ENCODE measurements around the gene NAALADL2. TPM values are rescaled to one million over a fixed set of nuclear protein-coding genes. Genes with fewer than 3 reads are reported as not detected.

NAALADL2 gene
- total RNA-seq, 1 donor from 2014 or later: 12.5 TPM

DNA sequence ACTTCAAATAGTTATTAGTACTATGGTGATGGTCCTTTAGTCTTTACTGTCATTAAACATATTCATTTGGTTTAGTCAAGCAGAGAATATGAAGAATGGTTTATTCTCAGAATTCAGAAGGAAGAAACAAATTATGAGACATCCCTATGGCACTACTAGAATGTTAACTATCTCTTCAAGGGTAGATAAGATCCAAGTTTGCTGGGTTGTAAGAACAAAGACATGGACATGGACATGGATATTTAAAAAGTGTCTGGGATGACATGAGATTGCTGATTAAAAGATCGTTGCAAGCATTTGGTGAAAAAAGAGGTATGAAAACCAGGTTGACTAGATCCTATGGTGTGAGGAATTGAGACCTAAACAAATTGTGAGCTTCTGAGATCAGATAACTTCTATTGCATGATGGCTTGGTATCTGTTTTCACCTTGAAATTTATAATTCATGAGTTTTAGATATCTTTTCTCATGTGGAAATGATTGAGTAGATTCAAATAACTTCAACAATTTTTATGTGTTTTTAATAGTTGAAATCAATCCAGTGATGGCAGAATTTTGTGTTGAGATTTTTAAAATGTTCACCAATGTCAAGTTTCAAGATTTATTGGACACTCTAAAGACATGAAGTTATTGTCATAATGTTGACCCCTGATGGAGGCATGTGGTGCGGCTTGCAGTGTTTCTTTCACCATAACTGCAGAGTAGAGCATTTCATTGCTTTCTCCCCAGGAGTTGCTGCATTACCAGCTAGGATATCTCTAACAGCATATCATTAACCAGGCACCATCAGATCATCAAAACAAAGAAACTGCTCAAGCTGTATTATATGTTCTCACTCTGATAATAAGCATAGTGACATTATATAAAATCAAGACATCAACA is 72.6 kb downstream of the NAALADL2 start:
- TF ChIP-seq POLR2AphosphoS5 (IDR thresholded peaks at IDR 0.05; ENCODE audit: insufficient read depth in 1 of 2, low read depth in 1 of 2): no peak
- no peak for TF ChIP-seq POLR2A (IDR thresholded peaks at IDR 0.05)
- TF ChIP-seq, protein P1, sequence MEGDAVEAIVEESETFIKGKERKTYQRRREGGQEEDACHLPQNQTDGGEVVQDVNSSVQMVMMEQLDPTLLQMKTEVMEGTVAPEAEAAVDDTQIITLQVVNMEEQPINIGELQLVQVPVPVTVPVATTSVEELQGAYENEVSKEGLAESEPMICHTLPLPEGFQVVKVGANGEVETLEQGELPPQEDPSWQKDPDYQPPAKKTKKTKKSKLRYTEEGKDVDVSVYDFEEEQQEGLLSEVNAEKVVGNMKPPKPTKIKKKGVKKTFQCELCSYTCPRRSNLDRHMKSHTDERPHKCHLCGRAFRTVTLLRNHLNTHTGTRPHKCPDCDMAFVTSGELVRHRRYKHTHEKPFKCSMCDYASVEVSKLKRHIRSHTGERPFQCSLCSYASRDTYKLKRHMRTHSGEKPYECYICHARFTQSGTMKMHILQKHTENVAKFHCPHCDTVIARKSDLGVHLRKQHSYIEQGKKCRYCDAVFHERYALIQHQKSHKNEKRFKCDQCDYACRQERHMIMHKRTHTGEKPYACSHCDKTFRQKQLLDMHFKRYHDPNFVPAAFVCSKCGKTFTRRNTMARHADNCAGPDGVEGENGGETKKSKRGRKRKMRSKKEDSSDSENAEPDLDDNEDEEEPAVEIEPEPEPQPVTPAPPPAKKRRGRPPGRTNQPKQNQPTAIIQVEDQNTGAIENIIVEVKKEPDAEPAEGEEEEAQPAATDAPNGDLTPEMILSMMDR (IDR thresholded peaks at IDR 0.05): no peak
- intact Hi-C loops (cut with DNase I): no loop called here
- no peaks in the 10 kb centered on the region for H3K36me3 ChIP-seq
- no peaks in the 10 kb centered on the region for H3K9me3 ChIP-seq
- H3K4me3 ChIP-seq: no peak overlapping the region
- no peaks in the 10 kb centered on the region for H3K27me3 ChIP-seq
- H3K4me1 ChIP-seq: no peaks in the 10 kb centered on the region
- H3K27ac ChIP-seq: no peak overlapping the region
- DNase-seq (ENCODE audit: extremely low spot score in 2 of 2): no peak

DNA sequence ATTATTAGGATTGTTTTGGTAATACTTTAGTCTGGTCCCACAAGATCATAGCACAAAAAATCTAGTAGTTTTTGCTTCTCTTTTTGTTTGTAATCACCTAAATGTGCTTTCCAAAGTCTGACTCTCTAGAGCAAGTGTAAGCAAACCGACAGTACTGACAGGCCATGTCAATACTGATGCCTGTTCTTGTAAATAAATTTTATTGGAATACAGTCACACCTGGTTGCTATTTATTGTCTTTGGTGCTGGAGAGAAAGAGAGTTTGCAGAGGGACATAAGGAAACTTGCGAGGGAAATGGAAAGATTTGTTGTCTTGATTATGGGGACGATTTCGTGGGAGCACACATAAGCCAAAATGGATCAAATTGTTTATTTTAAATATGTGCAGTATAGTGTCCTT is 77.5 kb downstream of the NAALADL2 start:
- Histone ChIP-seq H3K9me3 (no peaks in the 10 kb centered on the region), H3K27me3 (no peaks in the 10 kb centered on the region), H3K4me3 (no peak overlapping the region), H3K4me1 (no peaks in the 10 kb centered on the region), H3K27ac (no peak overlapping the region), H3K36me3 (no peaks in the 10 kb centered on the region)
- no peak for DNase-seq (ENCODE audit: extremely low spot score in 2 of 2)
- intact Hi-C loops (cut with DNase I): no loop called here
- no peak for TF ChIP-seq POLR2AphosphoS5 (IDR thresholded peaks at IDR 0.05; ENCODE audit: insufficient read depth in 1 of 2, low read depth in 1 of 2)
- TF ChIP-seq, protein P1 (IDR thresholded peaks at IDR 0.05): no peak
- TF ChIP-seq POLR2A (IDR thresholded peaks at IDR 0.05): no peak

DNA sequence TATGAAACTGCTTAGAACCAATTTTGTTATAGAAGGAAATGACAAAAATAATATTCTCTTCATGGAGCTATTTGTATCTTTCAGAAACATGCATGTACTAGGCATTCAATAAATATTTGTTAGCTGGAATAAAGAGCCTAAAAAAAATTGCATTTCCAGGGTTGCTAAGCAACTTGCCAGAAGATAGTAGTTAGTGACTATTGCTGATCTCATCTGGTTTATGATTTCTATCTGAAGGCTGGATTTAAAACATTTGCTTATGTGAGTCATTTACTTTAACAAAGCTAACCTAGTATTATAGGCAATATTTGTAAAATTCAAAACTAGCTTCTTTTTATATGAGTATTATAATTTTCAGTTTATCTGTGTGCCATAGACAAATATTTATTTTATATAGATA is 78.3 kb downstream of the NAALADL2 start:
- intact Hi-C loops (cut with DNase I): no loop called here
- no peak for DNase-seq (ENCODE audit: extremely low spot score in 2 of 2)
- H3K4me3 ChIP-seq: no peak overlapping the region

DNA sequence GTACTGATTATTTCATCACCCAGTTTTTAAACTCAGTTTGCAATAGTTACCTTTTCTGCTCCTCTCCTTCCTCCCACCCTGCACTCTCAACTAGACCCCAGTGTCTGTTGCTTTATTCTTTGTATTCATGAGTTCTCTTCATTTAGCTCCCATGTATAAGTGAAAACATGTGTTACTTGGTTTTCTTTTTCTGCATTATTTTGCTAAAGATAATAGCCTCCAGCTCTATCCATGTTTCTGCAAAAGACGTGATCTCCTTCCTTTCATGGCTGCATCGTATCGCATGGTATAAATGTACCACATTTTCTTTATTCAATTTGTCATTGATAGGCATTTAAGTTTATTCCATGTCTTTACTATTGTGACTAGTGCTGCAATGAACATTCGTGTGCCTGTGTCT is 79.0 kb downstream of the NAALADL2 start:
- Histone ChIP-seq H3K9me3 (no peaks in the 10 kb centered on the region), H3K4me1 (no peaks in the 10 kb centered on the region), H3K4me3 (no peak overlapping the region), H3K27ac (no peak overlapping the region), H3K27me3 (no peaks in the 10 kb centered on the region), H3K36me3 (no peaks in the 10 kb centered on the region)
- DNase-seq (ENCODE audit: extremely low spot score in 2 of 2): no peak
- TF ChIP-seq, protein P1 (IDR thresholded peaks at IDR 0.05): no peak
- TF ChIP-seq POLR2A (IDR thresholded peaks at IDR 0.05) (no peak), POLR2AphosphoS5 (IDR thresholded peaks at IDR 0.05; ENCODE audit: insufficient read depth in 1 of 2, low read depth in 1 of 2) (no peak)
- intact Hi-C loops (cut with DNase I): no loop called here

More for the DNA sequence above, 78.3 kb downstream of the NAALADL2 start:
- Histone ChIP-seq H3K36me3 (no peaks in the 10 kb centered on the region), H3K27me3 (no peaks in the 10 kb centered on the region), H3K27ac (no peak overlapping the region), H3K4me1 (no peaks in the 10 kb centered on the region), H3K9me3 (no peaks in the 10 kb centered on the region)
- TF ChIP-seq, protein P1 (IDR thresholded peaks at IDR 0.05): no peak
- TF ChIP-seq POLR2A (IDR thresholded peaks at IDR 0.05): no peak
- TF ChIP-seq POLR2AphosphoS5 (IDR thresholded peaks at IDR 0.05; ENCODE audit: insufficient read depth in 1 of 2, low read depth in 1 of 2): no peak

DNA sequence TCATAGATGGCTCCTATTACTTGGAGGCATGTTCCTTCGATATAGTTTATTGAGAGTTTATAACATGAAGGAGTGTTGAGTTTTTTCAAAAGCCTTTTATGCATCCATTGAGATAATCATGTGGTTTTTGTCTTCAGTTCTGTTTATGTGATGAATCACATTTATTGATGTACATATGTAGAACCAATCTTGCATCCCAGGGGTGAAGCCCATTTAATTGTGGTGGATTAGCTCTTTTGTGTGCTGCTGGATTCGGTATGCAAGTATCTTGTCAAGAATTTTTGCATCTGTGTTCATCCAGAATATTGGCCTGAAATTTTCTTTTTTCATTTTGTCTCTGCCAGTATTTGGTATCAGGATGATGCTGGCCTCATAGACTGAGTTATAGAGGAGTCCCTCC is 81.0 kb downstream of the NAALADL2 start:
- Histone ChIP-seq H3K27ac (no peak overlapping the region), H3K4me3 (no peak overlapping the region), H3K9me3 (no peaks in the 10 kb centered on the region), H3K36me3 (no peaks in the 10 kb centered on the region), H3K27me3 (no peaks in the 10 kb centered on the region), H3K4me1 (no peaks in the 10 kb centered on the region)
- TF ChIP-seq POLR2AphosphoS5 (IDR thresholded peaks at IDR 0.05; ENCODE audit: insufficient read depth in 1 of 2, low read depth in 1 of 2) (no peak), POLR2A (IDR thresholded peaks at IDR 0.05) (no peak)
- TF ChIP-seq, protein P1 (IDR thresholded peaks at IDR 0.05): no peak
- intact Hi-C loops (cut with DNase I): no loop called here
- no peak for DNase-seq (ENCODE audit: extremely low spot score in 2 of 2)

All from vagina (tissue), 2 donors.